HEK293 (cell line): ENCODE data around the gene SLC19A1.
"Not testable (repeated sequence)": the region's sequence is repeated elsewhere in the genome, so short reads cannot be mapped to it uniquely, and the experiment has no call there.

Experiments used
- CTCF ChIA-PET: fragments of 350-600 bp; formaldehyde crosslinking; extraction: SDS; loops from one replicate; lab custom pipeline; 2021; ENCODE audit warnings: antibody characterized with exemption; lab: Yijun Ruan, JAX
- POLR2A ChIA-PET: fragments of 300-600 bp; formaldehyde crosslinking; extraction: SDS; loops from one replicate; lab custom pipeline; 2020; ENCODE audit warnings: antibody characterized with exemption, inconsistent platforms; lab: Yijun Ruan, JAX
- H3K27ac ChIP-seq: fragments of 200-500 bp; sonication (Bioruptor generic); 2 replicates; pipeline ENCODE4 v1.5.1; 2014; ENCODE audit warnings: low read depth, low read length, control low read depth, inconsistent platforms; ENCODE audit errors: extremely low read depth
- H3K36me3 ChIP-seq, 2 experiments: fragments of 200-500 bp in 1 of 2; sonication (Bioruptor generic) in 1 of 2; 1 replicate in 1 of 2; 2 replicates in 1 of 2; pipeline ENCODE4 v1.5.1; 2014 to 2017; ENCODE audit warnings: inconsistent platforms in 2 of 2, low read length in 2 of 2; ENCODE audit not compliant: control insufficient read depth in 2 of 2, insufficient read depth in 1 of 2
- H3K4me1 ChIP-seq: fragments of 200-500 bp; sonication (Bioruptor generic); 2 replicates; pipeline ENCODE4 v1.5.1; 2014; ENCODE audit warnings: mild to moderate bottlenecking, low read length, inconsistent platforms; ENCODE audit not compliant: control insufficient read depth, insufficient read depth
- H3K4me3 ChIP-seq: 2 replicates; pipeline ENCODE4 v1.5.1; 2011; ENCODE audit warnings: low read depth, mild to moderate bottlenecking, control low read depth, low read length, moderate library complexity
- H3K9me3 ChIP-seq: fragments of 200-500 bp; sonication (Bioruptor generic); 2 replicates; pipeline ENCODE4 v1.5.1; 2014; ENCODE audit warnings: low read depth, low read length, inconsistent platforms; ENCODE audit not compliant: control insufficient read depth, insufficient read depth
- CTCF ChIP-seq: fragments of 450-650 bp; formaldehyde crosslinking; IDR thresholded peaks from 2 replicates; pipeline ENCODE4 v1.5.1; 2016; ENCODE audit warnings: missing biosample characterization, missing genetic modification characterization
- GFI1B ChIP-seq: fragments of 450-650 bp; formaldehyde crosslinking; IDR thresholded peaks from 2 replicates; pipeline ENCODE4 v1.5.1; 2016; ENCODE audit warnings: missing biosample characterization, missing genetic modification characterization
- HOXC10 ChIP-seq: sonication (generic); formaldehyde crosslinking; IDR thresholded peaks from 2 replicates; pipeline ENCODE4 v1.8.1; 2023; ENCODE audit warnings: mild to moderate bottlenecking, missing genetic modification reagents
- PBX3 ChIP-seq: sonication (generic); formaldehyde crosslinking; IDR thresholded peaks from 2 replicates; pipeline ENCODE4 v1.8.1; 2022; ENCODE audit warnings: mild to moderate bottlenecking, moderate library complexity, missing genetic modification reagents
- SALL2 ChIP-seq: fragments of 450-650 bp; formaldehyde crosslinking; IDR thresholded peaks from 2 replicates; pipeline ENCODE4 v1.5.0; 2017; ENCODE audit warnings: missing biosample characterization, mild to moderate bottlenecking, missing genetic modification characterization, borderline replicate concordance
- ZNF10 ChIP-seq: fragments of 450-650 bp; formaldehyde crosslinking; IDR thresholded peaks from 2 replicates; pipeline ENCODE4 v1.5.1; 2017; ENCODE audit warnings: missing biosample characterization, missing genetic modification characterization
- ZNF133 ChIP-seq: fragments of 450-650 bp; formaldehyde crosslinking; IDR thresholded peaks from 2 replicates; pipeline ENCODE4 v1.5.1; 2016; ENCODE audit warnings: missing biosample characterization, missing genetic modification characterization
- ZNF155 ChIP-seq: fragments of 450-650 bp; formaldehyde crosslinking; IDR thresholded peaks from 2 replicates; pipeline ENCODE4 v1.5.1; 2016; ENCODE audit warnings: missing biosample characterization, missing genetic modification characterization
- ZNF221 ChIP-seq: fragments of 450-650 bp; formaldehyde crosslinking; IDR thresholded peaks from 2 replicates; pipeline ENCODE4 v1.5.1; 2017; ENCODE audit warnings: missing biosample characterization, missing genetic modification characterization, borderline replicate concordance
- ZNF488 ChIP-seq: fragments of 450-650 bp; formaldehyde crosslinking; IDR thresholded peaks from 2 replicates; pipeline ENCODE4 v1.5.1; 2016; ENCODE audit warnings: missing biosample characterization, missing genetic modification characterization
- ZNF518A ChIP-seq: fragments of 450-650 bp; formaldehyde crosslinking; conservative IDR thresholded peaks from 2 replicates; pipeline ENCODE4 v1.5.1; 2016; ENCODE audit warnings: low read depth, missing biosample characterization, missing genetic modification characterization
- ZNF561 ChIP-seq: fragments of 450-650 bp; IDR thresholded peaks from 2 replicates; pipeline ENCODE4 v1.5.1; 2018; ENCODE audit warnings: missing biosample characterization, missing genetic modification characterization, borderline replicate concordance
- ZNF626 ChIP-seq: fragments of 450-650 bp; sonication (Bioruptor Pico); formaldehyde crosslinking; IDR thresholded peaks from 2 replicates; pipeline ENCODE4 v1.5.1; 2018; ENCODE audit warnings: missing biosample characterization, missing genetic modification characterization, inconsistent platforms
- ZNF785 ChIP-seq: fragments of 450-650 bp; formaldehyde crosslinking; IDR thresholded peaks from 2 replicates; pipeline ENCODE4 v1.5.1; 2016; ENCODE audit warnings: missing biosample characterization, missing genetic modification characterization
- TF ChIP-seq, protein P1 (sequence below): fragments of 450-650 bp; formaldehyde crosslinking; IDR thresholded peaks from 2 replicates; pipeline ENCODE4 v1.5.1; 2017; ENCODE audit warnings: missing biosample characterization, missing genetic modification characterization
- TF ChIP-seq, protein P2 (sequence below): fragments of 450-650 bp; formaldehyde crosslinking; optimal IDR thresholded peaks from 2 replicates; pipeline ENCODE3; 2016; ENCODE audit warnings: missing biosample characterization, mild to moderate bottlenecking, missing genetic modification characterization

Gene SLC19A1

GRCh38 chr21:45570071-45570470 is 27.8 kb upstream of the SLC19A1 start (continued):
- TF ChIP-seq ZNF518A (no peak), ZNF133 (tag by site-specific recombination) (no peak), ZNF155 (no peak), ZNF10 (tag by site-specific recombination) (no peak)
- TF ChIP-seq, protein P1, sequence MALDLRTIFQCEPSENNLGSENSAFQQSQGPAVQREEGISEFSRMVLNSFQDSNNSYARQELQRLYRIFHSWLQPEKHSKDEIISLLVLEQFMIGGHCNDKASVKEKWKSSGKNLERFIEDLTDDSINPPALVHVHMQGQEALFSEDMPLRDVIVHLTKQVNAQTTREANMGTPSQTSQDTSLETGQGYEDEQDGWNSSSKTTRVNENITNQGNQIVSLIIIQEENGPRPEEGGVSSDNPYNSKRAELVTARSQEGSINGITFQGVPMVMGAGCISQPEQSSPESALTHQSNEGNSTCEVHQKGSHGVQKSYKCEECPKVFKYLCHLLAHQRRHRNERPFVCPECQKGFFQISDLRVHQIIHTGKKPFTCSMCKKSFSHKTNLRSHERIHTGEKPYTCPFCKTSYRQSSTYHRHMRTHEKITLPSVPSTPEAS (tag by site-specific recombination) = no peak

- POLR2A ChIA-PET = no interaction called here
- Histone ChIP-seq H3K27ac (no peak overlapping the region), H3K4me3 (no peak overlapping the region), H3K36me3 (no peaks in the 10 kb centered on the region), H3K4me1 (no peaks in the 10 kb centered on the region), H3K9me3 (no peaks in the 10 kb centered on the region)
- CTCF ChIA-PET = interaction anchor here (0.9 to 3.3 kb wide), 3 partner anchors 10 to 29 kb away, joined by 3 to 19 read pairs (median 4); no protein-coding TSS in a partner anchor
- no peak for TF ChIP-seq ZNF561 (tag by site-specific recombination)
- TF ChIP-seq ZNF626 (tag by site-specific recombination) = no peak
- no peak for TF ChIP-seq ZNF221 (tag by site-specific recombination)
- TF ChIP-seq SALL2 (tag by site-specific recombination) = no peak
- TF ChIP-seq HOXC10 (CRISPR knock-in tag) = no peak
- no peak for TF ChIP-seq ZNF488 (tag by site-specific recombination)
- TF ChIP-seq CTCF (tag by site-specific recombination) = no peak
- no peak for TF ChIP-seq GFI1B (tag by site-specific recombination)
- TF ChIP-seq ZNF785 (tag by site-specific recombination) = no peak
- TF ChIP-seq, protein P2, sequence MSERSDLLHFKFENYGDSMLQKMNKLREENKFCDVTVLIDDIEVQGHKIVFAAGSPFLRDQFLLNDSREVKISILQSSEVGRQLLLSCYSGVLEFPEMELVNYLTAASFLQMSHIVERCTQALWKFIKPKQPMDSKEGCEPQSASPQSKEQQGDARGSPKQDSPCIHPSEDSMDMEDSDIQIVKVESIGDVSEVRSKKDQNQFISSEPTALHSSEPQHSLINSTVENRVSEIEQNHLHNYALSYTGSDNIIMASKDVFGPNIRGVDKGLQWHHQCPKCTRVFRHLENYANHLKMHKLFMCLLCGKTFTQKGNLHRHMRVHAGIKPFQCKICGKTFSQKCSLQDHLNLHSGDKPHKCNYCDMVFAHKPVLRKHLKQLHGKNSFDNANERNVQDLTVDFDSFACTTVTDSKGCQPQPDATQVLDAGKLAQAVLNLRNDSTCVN = no peak
- TF ChIP-seq PBX3 (CRISPR knock-in tag) = no peak
Observed at GRCh38 chr21:45568383-45568782, 26.1 kb upstream of the SLC19A1 start.

- CTCF ChIA-PET = interaction anchor here (1.1 to 2.9 kb wide), 3 partner anchors 8 to 257 kb away, joined by 3 to 9 read pairs (median 4); no protein-coding TSS in a partner anchor
- POLR2A ChIA-PET, H3K4me3 ChIP-seq: not testable (repeated sequence)
Observed at GRCh38 chr21:45564137-45564536, 21.9 kb upstream of the SLC19A1 start.

More at GRCh38 chr21:45564137-45564536, 21.9 kb upstream of the SLC19A1 start:
- H3K36me3 ChIP-seq, H3K4me1 ChIP-seq, H3K9me3 ChIP-seq, H3K27ac ChIP-seq: not testable (repeated sequence)
